ENCODE data around the gene UBL3.

GRCh38 chr13:29849731-29850212, 645 bp downstream of the UBL3 start:
- TF ChIP-seq TAF1 (IDR thresholded peaks at IDR 0.05; ENCODE audit: borderline replicate concordance, low read depth, low read length): no peak
- TF ChIP-seq POLR2AphosphoS5 (IDR thresholded peaks at IDR 0.05; ENCODE audit: low read depth, low read length): no peak
- no peak for TF ChIP-seq POLR2A (IDR thresholded peaks at IDR 0.05; ENCODE audit: low read depth, low read length)
